Activated T-cell treated with anti-CD3 and anti-CD28 coated beads, Interleukin-2, amount 50 U/mL, for 48 hours (primary cell): ENCODE data around the gene KLF9.
A peak's percentile ranks its signal among the peaks of the same experiment; 100 is the strongest.

Experiments
- DNase-seq, 2 experiments: peaks; one replicate each; pipeline ENCODE4 v3.0.0-alpha.2; 2020

Gene KLF9

GRCh38 chr9:70421272-70422180 is 7.1 kb upstream of the KLF9 start:
- DNase-seq: no peak

- DNase-seq: peak; percentile 80 to 81
Observed at GRCh38 chr9:70420441-70421271, 6.2 kb upstream of the KLF9 start.

GRCh38 chr9:70419556-70420440 is 5.3 kb upstream of the KLF9 start:
- DNase-seq: peak; percentile 87 to 88

GRCh38 chr9:70418822-70419555 is 4.5 kb upstream of the KLF9 start:
- peak; percentile 89 to 91 for DNase-seq

GRCh38 chr9:70415476-70415875 is 1.0 kb upstream of the KLF9 start:
- no peak for DNase-seq

- no peak for DNase-seq
Observed at GRCh38 chr9:70415041-70415440, 584 bp upstream of the KLF9 start.

GRCh38 chr9:70413464-70413798 is 1.0 kb downstream of the KLF9 start:
- no peak for DNase-seq

GRCh38 chr9:70412832-70413463 is 1.5 kb downstream of the KLF9 start:
- peak in 1 of 2 experiments; percentile 66 for DNase-seq

GRCh38 chr9:70411930-70412831 is 2.3 kb downstream of the KLF9 start:
- peak; percentile 79 to 81 for DNase-seq

- peak; percentile 68 to 71 for DNase-seq
Observed at GRCh38 chr9:70411121-70411929, 3.1 kb downstream of the KLF9 start.

GRCh38 chr9:70410368-70410767 is 4.1 kb downstream of the KLF9 start:
- DNase-seq: no peak

GRCh38 chr9:70409800-70410199 is 4.7 kb downstream of the KLF9 start:
- DNase-seq: no peak

GRCh38 chr9:70409280-70409679 is 5.2 kb downstream of the KLF9 start:
- no peak for DNase-seq

- no peak for DNase-seq
Observed at GRCh38 chr9:70408393-70409040, 5.9 kb downstream of the KLF9 start.

- no peak for DNase-seq
Observed at GRCh38 chr9:70407081-70407503, 7.4 kb downstream of the KLF9 start.

- DNase-seq: peak; percentile 55 to 61
Observed at GRCh38 chr9:70406434-70406862, 8.0 kb downstream of the KLF9 start.

GRCh38 chr9:70405808-70406433 is 8.5 kb downstream of the KLF9 start:
- DNase-seq: no peak

- DNase-seq: peak in 1 of 2 experiments; percentile 10
Observed at GRCh38 chr9:70404261-70404660, 10.2 kb downstream of the KLF9 start.
